ENCODE measurements around the gene VPS45.

The VPS45 gene

DNA sequence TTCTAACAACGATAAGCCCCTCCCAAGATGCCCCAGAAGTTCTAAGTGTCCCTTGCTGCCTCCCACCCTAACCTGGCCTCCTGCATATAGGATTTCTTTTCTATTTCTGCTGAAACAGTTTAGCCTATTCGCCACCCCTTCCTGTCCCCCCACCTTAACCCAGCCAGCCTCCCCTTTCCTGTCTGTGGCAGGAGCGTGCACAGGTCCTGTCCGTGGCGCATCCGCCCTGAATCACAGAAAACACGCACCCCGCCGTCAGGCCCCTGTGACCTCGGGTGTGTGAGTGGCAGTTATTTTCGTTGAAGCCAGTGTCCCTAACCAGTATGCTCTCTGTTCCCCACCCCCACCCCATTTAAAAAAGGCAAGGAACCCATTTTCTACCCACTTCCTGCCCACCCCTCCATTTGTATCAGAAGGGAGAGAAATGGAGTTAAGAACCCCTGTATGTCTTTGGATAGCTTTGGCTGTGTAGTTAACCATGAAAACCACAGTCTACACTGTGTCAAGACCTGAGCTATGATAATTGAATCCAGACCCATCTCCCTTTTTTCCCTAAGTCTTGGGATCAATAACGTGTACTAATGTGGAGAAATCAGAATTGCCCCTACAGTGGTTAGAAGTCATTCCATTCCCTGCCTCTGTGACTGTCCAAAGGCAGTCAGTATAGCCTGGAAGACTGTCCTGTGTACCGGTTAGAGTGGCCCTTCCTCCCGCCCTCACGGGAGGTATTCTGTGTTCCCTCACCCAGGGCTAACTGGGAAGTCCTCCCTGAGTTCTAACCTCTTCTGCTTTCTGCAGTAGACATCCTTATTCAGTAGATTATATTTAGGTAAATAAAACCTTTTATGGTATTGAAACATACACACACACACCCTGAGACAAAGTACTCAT is 84.0 kb downstream of the VPS45 start:
- Histone ChIP-seq H3K4me1 (no peaks in the 10 kb centered on the region), H3K36me3 (ENCODE audit: control insufficient read depth, insufficient read depth, low read length) (no peaks in the 10 kb centered on the region), H3K9ac (no peak overlapping the region), H3K9me3 (ENCODE audit: control insufficient read depth, low read length) (no peaks in the 10 kb centered on the region), H3K4me2 (ENCODE audit: low read length) (peak overlapping the region; percentile 13), H2AFZ (no peak overlapping the region), H3K79me2 (no peaks in the 10 kb centered on the region), H3K27ac (no peak overlapping the region), H3K4me3 (ENCODE audit: low read depth, low read length) (no peak overlapping the region), H3K27me3 (ENCODE audit: control insufficient read depth, insufficient read depth, low read length) (no peaks in the 10 kb centered on the region)
- TF ChIP-seq, protein P1, sequence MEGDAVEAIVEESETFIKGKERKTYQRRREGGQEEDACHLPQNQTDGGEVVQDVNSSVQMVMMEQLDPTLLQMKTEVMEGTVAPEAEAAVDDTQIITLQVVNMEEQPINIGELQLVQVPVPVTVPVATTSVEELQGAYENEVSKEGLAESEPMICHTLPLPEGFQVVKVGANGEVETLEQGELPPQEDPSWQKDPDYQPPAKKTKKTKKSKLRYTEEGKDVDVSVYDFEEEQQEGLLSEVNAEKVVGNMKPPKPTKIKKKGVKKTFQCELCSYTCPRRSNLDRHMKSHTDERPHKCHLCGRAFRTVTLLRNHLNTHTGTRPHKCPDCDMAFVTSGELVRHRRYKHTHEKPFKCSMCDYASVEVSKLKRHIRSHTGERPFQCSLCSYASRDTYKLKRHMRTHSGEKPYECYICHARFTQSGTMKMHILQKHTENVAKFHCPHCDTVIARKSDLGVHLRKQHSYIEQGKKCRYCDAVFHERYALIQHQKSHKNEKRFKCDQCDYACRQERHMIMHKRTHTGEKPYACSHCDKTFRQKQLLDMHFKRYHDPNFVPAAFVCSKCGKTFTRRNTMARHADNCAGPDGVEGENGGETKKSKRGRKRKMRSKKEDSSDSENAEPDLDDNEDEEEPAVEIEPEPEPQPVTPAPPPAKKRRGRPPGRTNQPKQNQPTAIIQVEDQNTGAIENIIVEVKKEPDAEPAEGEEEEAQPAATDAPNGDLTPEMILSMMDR (IDR thresholded peaks at IDR 0.05) = no peak

DNA sequence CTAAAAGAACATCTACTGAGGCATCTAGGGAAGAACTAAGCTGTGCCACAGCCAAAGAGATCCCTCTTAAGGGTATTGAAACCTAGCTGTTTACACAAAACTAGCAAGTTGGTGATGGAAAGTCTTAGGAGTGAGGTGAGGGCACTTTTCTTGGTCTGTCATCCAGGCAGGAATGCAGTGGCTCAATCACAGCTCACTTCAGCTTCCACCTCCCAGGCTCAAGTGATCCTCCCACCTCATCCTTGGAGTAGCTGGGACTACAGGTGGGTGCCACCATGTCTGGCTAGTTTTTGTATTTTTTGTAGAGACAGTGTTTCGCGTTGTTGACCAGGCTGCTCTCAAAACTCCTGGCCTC is 84.6 kb downstream of the VPS45 start:
- Histone ChIP-seq H3K27ac (no peak overlapping the region), H3K9ac (no peak overlapping the region), H3K4me1 (no peaks in the 10 kb centered on the region), H3K79me2 (no peaks in the 10 kb centered on the region), H3K4me3 (ENCODE audit: low read depth, low read length) (no peak overlapping the region), H3K27me3 (ENCODE audit: control insufficient read depth, insufficient read depth, low read length) (no peaks in the 10 kb centered on the region), H2AFZ (no peak overlapping the region), H3K9me3 (ENCODE audit: control insufficient read depth, low read length) (no peaks in the 10 kb centered on the region), H3K4me2 (ENCODE audit: low read length) (peak overlapping the region; percentile 13), H3K36me3 (ENCODE audit: control insufficient read depth, insufficient read depth, low read length) (no peaks in the 10 kb centered on the region)
- TF ChIP-seq, protein P1 (IDR thresholded peaks at IDR 0.05) = no peak

DNA sequence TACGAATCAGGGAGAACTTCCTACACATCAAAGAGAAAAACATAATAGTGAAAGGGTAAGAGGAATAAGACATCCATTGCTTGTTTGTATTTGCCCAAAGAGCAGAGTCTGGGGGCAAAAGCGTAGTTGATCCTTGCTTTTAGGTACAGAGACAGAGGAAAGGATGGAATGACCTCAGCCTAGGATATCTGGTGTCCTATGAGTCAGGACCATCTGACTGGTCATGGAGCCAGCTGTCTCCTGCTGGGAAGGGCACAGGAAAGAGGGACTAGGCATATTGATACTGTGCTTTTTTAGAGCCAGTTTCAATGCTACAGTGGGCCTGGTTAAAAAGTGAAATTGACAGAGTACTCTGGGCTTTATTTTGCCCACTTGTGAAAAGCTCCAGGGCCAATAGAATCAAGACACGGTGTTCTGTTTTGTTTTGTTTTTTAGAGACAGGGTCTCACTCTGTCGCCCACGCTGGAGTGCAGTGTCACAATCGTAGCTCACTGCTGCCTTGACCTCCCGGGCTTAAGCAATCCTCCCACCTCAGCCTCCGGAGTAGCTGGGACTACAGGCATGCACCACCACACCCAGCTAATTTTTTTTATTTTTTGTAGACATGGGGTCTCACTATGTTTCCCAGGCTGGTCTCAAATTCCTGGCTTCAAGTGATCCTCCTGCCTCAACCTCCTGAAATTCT is 85.3 kb downstream of the VPS45 start:
- Histone ChIP-seq H3K9ac (no peak overlapping the region), H2AFZ (no peak overlapping the region), H3K9me3 (ENCODE audit: control insufficient read depth, low read length) (no peaks in the 10 kb centered on the region), H3K4me3 (ENCODE audit: low read depth, low read length) (no peak overlapping the region), H3K79me2 (no peaks in the 10 kb centered on the region), H3K4me2 (ENCODE audit: low read length) (no peak overlapping the region), H3K4me1 (no peaks in the 10 kb centered on the region), H3K36me3 (ENCODE audit: control insufficient read depth, insufficient read depth, low read length) (no peaks in the 10 kb centered on the region), H3K27ac (no peak overlapping the region), H3K27me3 (ENCODE audit: control insufficient read depth, insufficient read depth, low read length) (no peaks in the 10 kb centered on the region)
- TF ChIP-seq, protein P1 (IDR thresholded peaks at IDR 0.05) = no peak

DNA sequence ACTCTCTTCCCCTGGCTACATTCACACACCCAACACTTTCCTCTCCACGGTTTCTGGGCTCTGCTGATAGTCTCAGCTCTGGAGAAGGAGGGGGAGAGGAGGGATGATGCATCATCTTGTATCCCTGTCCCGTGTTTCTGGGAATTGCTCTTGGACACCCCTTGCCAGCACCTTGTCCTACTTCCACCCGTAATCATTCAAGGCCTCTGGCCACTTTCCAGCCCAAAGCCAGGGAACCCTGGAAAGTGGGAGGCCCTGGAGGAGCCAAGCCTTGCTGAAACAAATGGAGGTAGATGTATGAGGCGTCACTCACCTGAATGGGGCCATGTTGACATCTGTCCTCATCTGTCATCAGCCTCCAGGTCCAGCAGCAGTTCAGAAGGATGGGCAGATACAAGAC is 86.6 kb downstream of the VPS45 start:
- no peak overlapping the region for H3K9ac ChIP-seq

More for the DNA sequence above, 86.6 kb downstream of the VPS45 start:
- Histone ChIP-seq H3K27me3 (ENCODE audit: control insufficient read depth, insufficient read depth, low read length) (no peaks in the 10 kb centered on the region), H3K4me3 (ENCODE audit: low read depth, low read length) (no peak overlapping the region), H3K4me1 (no peaks in the 10 kb centered on the region), H3K9me3 (ENCODE audit: control insufficient read depth, low read length) (no peaks in the 10 kb centered on the region), H3K4me2 (ENCODE audit: low read length) (no peak overlapping the region), H3K36me3 (ENCODE audit: control insufficient read depth, insufficient read depth, low read length) (no peaks in the 10 kb centered on the region), H3K79me2 (no peaks in the 10 kb centered on the region), H2AFZ (no peak overlapping the region), H3K27ac (no peak overlapping the region)
- TF ChIP-seq, protein P1 (IDR thresholded peaks at IDR 0.05) = no peak
